OCI-LY7 (cell line): ENCODE results near the gene CEP295NL. TPM values are rescaled to one million over a fixed set of nuclear protein-coding genes. Genes with fewer than 3 reads are reported as not detected.

Experiments used
- BruUV-seq: library from RNA; stranded (reverse); fragments of 400-500 nt; replicated peaks from 2 replicates; lab custom pipeline; 2021; lab: Mats Ljungman, UMichigan
- CTCF ChIA-PET: fragments of 300-600 bp; sonication (Branson Sonifier 250); formaldehyde crosslinking; loops from one replicate; lab custom pipeline; 2022; ENCODE audit warnings: antibody characterized with exemption; ENCODE audit not compliant: unreplicated experiment; lab: Charles Lee
- POLR2A ChIA-PET: fragments of 300-600 bp; sonication (Branson Sonifier 250); formaldehyde crosslinking; loops from one replicate; lab custom pipeline; 2022; ENCODE audit warnings: antibody characterized with exemption; lab: Charles Lee
- DNase-seq: peaks from one replicate; pipeline ENCODE4 v3.0.0-alpha.2; 2015; ENCODE audit warnings: low spot score
- H2AFZ ChIP-seq: fragments of 200-600 bp; sonication (generic), shearing (Covaris generic); 2 replicates; pipeline ENCODE4 v1.6.1; 2014; ENCODE audit warnings: mild to moderate bottlenecking, antibody characterized with exemption, low read length, moderate library complexity
- H3K27ac ChIP-seq: fragments of 200-600 bp; sonication (generic); 2 replicates; pipeline ENCODE4 v1.5.1; 2014; ENCODE audit warnings: mixed run types, low read depth, mild to moderate bottlenecking, moderate library complexity, low read length, inconsistent platforms; ENCODE audit not compliant: poor library complexity, severe bottlenecking
- H3K36me3 ChIP-seq: fragments of 200-600 bp; sonication (generic); 2 replicates; pipeline ENCODE4 v1.6.1; 2014; ENCODE audit warnings: mild to moderate bottlenecking, antibody characterized with exemption, low read length, moderate library complexity, mixed read lengths; ENCODE audit not compliant: insufficient read depth
- H3K4me1 ChIP-seq: fragments of 200-600 bp; sonication (generic); 2 replicates; pipeline ENCODE4 v1.5.1; 2014; ENCODE audit warnings: mild to moderate bottlenecking, low read length; ENCODE audit not compliant: insufficient read depth, poor library complexity, severe bottlenecking
- H3K4me2 ChIP-seq: fragments of 200-600 bp; sonication (generic); 2 replicates; pipeline ENCODE4 v1.6.1; 2014; ENCODE audit warnings: mild to moderate bottlenecking, low read length
- H3K4me3 ChIP-seq: fragments of 200-600 bp; sonication (generic); 2 replicates; pipeline ENCODE4 v1.5.1; 2014; ENCODE audit warnings: mild to moderate bottlenecking, low read depth, low read length; ENCODE audit not compliant: poor library complexity, severe bottlenecking
- H3K79me2 ChIP-seq: fragments of 200-600 bp; sonication (generic); 2 replicates; pipeline ENCODE4 v1.6.1; 2016; ENCODE audit warnings: low read depth, mild to moderate bottlenecking, low read length, moderate library complexity, mixed read lengths; ENCODE audit not compliant: insufficient read depth
- H3K9me2 ChIP-seq: fragments of 200-600 bp; sonication (generic); 2 replicates; pipeline ENCODE4 v1.6.1; 2016; ENCODE audit warnings: mild to moderate bottlenecking, low read length, mixed read lengths; ENCODE audit not compliant: insufficient read depth
- H3K9me3 ChIP-seq: fragments of 200-600 bp; sonication (generic); 2 replicates; pipeline ENCODE4 v1.6.1; 2014; ENCODE audit warnings: mild to moderate bottlenecking, mixed run types, low read length, mixed read lengths
- H4K20me1 ChIP-seq: fragments of 200-600 bp; sonication (generic); 2 replicates; pipeline ENCODE4 v1.6.1; 2014; ENCODE audit warnings: mild to moderate bottlenecking, antibody characterized with exemption, low read length, moderate library complexity, mixed read lengths; ENCODE audit not compliant: insufficient read depth
- EZH2phosphoT487 ChIP-seq: fragments of 200-600 bp; sonication (generic); IDR thresholded peaks from 2 replicates; pipeline ENCODE4 v1.6.1; 2018; ENCODE audit warnings: low read depth, borderline replicate concordance, mild to moderate bottlenecking, mixed run types, antibody characterized with exemption, low read length, moderate library complexity, mixed read lengths
- intact Hi-C: fragments of 100-400 bp; cut with micrococcal nuclease; formaldehyde crosslinking; loops from one replicate; pipeline ENCODE4 v1.10.0; 2022; ENCODE audit not compliant: unreplicated experiment
- total RNA-seq, 2 experiments: library from RNA; depleted of rRNA in 1 of 2; stranded (reverse); fragments of >200 nt in 1 of 2; shearing (Covaris generic) in 1 of 2; gene quantifications; 2 replicates each; pipeline ENCODE4 v1.2.3, GENCODE V29; 2014 to 2022
- TF ChIP-seq, protein P1 (sequence below): fragments of 200-600 bp; sonication (generic); conservative IDR thresholded peaks from 2 replicates; pipeline ENCODE4 v1.5.1; 2014; ENCODE audit warnings: mild to moderate bottlenecking, antibody characterized with exemption, low read length, moderate library complexity, mixed read lengths

Gene CEP295NL
- total RNA-seq, 2 experiments from 2014 or later: not detected

DNA sequence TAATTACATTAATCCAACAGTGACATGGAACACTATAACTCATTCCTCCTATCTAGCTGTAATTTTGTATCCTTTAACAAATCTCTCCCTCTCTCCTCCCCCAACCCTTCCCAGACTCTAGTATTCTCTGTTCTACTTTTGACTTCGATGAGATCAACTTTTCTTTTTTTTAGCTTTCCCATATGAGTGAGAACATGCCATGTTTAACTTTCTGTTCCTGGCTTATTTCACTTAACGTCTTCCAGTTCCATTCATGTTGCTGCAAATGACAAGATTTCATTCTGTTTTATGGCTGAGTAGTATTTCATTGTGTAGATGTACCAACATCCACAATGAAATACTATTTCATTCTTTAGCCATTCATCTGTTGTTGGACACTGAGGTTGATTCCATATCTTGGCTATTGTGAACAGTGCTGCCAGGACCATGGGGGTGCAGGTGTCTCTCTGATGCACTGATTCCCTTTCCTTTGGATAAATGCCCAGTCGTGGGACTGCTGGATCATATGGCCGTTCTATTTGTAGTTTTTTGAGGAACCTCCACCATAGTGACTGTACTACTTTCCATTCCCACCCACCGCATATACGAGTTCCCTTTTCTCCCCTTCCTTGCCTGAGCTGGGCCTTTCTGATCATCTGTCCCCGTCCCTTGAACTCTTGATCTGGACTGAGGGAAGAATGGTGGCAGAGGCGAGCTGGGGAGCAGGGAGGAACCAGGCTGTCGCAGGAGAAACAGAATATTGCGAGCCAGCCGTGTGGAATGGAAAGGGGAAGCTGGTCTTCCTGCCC lies 7.7 kb upstream of the CEP295NL start:
- no peak for DNase-seq
- ChIA-PET CTCF (no interaction called here), POLR2A (no interaction called here)
- Histone ChIP-seq H4K20me1 (no peaks in the 10 kb centered on the region), H3K36me3 (no peaks in the 10 kb centered on the region), H3K4me1 (no peaks in the 10 kb centered on the region), H3K9me2 (no peaks in the 10 kb centered on the region), H3K27ac (no peak overlapping the region), H2AFZ (no peak overlapping the region), H3K9me3 (no peaks in the 10 kb centered on the region), H3K4me3 (no peak overlapping the region), H3K4me2 (no peak overlapping the region), H3K79me2 (no peaks in the 10 kb centered on the region)
- intact Hi-C loops: no loop called here
- TF ChIP-seq, protein P1, sequence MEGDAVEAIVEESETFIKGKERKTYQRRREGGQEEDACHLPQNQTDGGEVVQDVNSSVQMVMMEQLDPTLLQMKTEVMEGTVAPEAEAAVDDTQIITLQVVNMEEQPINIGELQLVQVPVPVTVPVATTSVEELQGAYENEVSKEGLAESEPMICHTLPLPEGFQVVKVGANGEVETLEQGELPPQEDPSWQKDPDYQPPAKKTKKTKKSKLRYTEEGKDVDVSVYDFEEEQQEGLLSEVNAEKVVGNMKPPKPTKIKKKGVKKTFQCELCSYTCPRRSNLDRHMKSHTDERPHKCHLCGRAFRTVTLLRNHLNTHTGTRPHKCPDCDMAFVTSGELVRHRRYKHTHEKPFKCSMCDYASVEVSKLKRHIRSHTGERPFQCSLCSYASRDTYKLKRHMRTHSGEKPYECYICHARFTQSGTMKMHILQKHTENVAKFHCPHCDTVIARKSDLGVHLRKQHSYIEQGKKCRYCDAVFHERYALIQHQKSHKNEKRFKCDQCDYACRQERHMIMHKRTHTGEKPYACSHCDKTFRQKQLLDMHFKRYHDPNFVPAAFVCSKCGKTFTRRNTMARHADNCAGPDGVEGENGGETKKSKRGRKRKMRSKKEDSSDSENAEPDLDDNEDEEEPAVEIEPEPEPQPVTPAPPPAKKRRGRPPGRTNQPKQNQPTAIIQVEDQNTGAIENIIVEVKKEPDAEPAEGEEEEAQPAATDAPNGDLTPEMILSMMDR: no peak
- TF ChIP-seq EZH2phosphoT487: no peak
- BruUV-seq: no TSS peak

DNA sequence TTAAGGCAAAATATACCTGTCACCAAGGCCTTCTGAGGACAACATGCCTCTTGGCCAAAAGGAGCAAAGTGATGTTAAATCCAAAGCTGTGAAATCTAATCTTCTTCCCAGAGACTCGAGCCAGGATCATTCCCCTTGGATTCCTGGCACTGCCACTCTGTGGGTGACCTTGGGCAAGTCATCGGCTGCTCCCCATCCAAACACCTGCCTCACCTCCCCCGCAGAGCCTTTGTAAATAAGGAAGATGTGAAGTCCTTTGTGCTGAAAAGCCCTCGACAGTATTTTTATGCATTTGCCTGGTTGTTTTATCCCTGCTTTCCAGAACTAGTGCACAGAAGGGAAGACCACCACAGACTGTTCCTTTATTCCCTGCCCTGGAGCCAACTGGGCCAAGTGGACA lies 5.4 kb upstream of the CEP295NL start:
- Histone ChIP-seq H3K9me2 (no peaks in the 10 kb centered on the region), H3K4me3 (no peak overlapping the region), H3K27ac (no peak overlapping the region), H3K4me2 (no peak overlapping the region), H3K4me1 (no peaks in the 10 kb centered on the region), H3K9me3 (no peaks in the 10 kb centered on the region), H3K79me2 (no peaks in the 10 kb centered on the region), H2AFZ (no peak overlapping the region), H3K36me3 (no peaks in the 10 kb centered on the region), H4K20me1 (no peaks in the 10 kb centered on the region)
- no TSS peak for BruUV-seq
- ChIA-PET POLR2A (interaction anchor here (0.6 kb wide), 1 partner anchor 39 kb away, joined by 4 read pairs; no protein-coding TSS in a partner anchor), CTCF (no interaction called here)
- intact Hi-C loops: no loop called here
- TF ChIP-seq, protein P1: no peak
- TF ChIP-seq EZH2phosphoT487: no peak
- DNase-seq: no peak

DNA sequence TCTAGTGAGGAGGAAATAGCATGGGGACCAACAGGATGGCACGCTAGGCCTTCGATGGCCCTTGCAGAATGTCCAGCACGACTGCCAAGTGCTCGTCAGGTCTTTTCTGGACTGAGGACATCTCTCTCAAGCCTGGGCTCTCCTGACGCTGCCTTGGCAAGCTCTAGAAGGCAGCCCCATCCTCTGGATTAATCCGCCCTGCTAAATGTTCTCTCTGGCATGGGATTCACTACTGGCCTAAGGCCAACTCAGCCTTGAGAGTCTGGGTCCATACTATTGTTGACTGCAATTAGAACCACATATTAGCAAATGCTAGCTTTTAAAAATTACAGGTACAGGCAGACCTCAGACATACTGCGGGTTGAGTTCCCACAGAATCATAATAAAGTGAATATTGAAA lies 2.5 kb upstream of the CEP295NL start:
- no peaks in the 10 kb centered on the region for H3K9me2 ChIP-seq
- H3K36me3 ChIP-seq: no peaks in the 10 kb centered on the region
- TF ChIP-seq, protein P1: no peak
- no peak for TF ChIP-seq EZH2phosphoT487
- BruUV-seq: no TSS peak
- no peak overlapping the region for H3K4me3 ChIP-seq
- CTCF ChIA-PET: interaction anchor here (0.8 kb wide), 1 partner anchor 121 kb away, joined by 3 read pairs; no protein-coding TSS in a partner anchor
- no peak overlapping the region for H2AFZ ChIP-seq
- H3K79me2 ChIP-seq: no peaks in the 10 kb centered on the region
- H3K9me3 ChIP-seq: no peaks in the 10 kb centered on the region
- intact Hi-C loops: no loop called here
- POLR2A ChIA-PET: no interaction called here
- no peak overlapping the region for H3K4me2 ChIP-seq
- DNase-seq: no peak
- no peaks in the 10 kb centered on the region for H3K4me1 ChIP-seq
- H4K20me1 ChIP-seq: no peaks in the 10 kb centered on the region
- no peak overlapping the region for H3K27ac ChIP-seq
